ENCODE results near the gene SNRNP35. TPM values are rescaled to one million over a fixed set of nuclear protein-coding genes. Genes with fewer than 3 reads are reported as not detected.

Gene SNRNP35
- total RNA-seq, 4 donors from 2014 or later: 12.3 to 21.6 (median 13.7) TPM

GRCh38 chr12:123516216-123516780 lies 58.4 kb downstream of the SNRNP35 start:
- TF ChIP-seq CTCF (IDR thresholded peaks at IDR 0.05) (no peak), POLR2A (IDR thresholded peaks at IDR 0.05) (no peak)
- Histone ChIP-seq H3K27me3 (no peaks in the 10 kb centered on the region), H3K36me3 (peaks cover 6 to 48% (median 17%) of the 10 kb centered on the region in 3 donors), H3K4me1 (peaks cover 0 to 22% (median 7%) of the 10 kb centered on the region in 3 donors), H3K27ac (no peak overlapping the region), H3K9me3 (no peaks in the 10 kb centered on the region), H3K4me3 (no peak overlapping the region)
- no peak for DNase-seq
- WGBS, 2 donors: 77 to 94% methylated on average over 5 to 11 of the region's 11 CpGs
- intact Hi-C loops (cut with DNase I): no loop called here

Small RNA genes lying within 50 kb of the gene (small RNA-seq; reads per million reads assigned to genes)
- 0 reads per million in 4 donors for gene AC145423.2

Other genes starting within 250 kb of the SNRNP35 start
- gene MPHOSPH9, start 225.0 kb upstream of the SNRNP35 start, total RNA-seq: 10 to 100 TPM; 17.0 to 43.8 (median 22.1) TPM
- 10 to 100 TPM in 1 of 4 donors, 1 to 10 TPM in 3; 5.3 to 11.4 (median 7.2) TPM for gene MTRFR, start 224.7 kb upstream of the SNRNP35 start, total RNA-seq
- 100 to 1,000 TPM in 3 of 4 donors, 10 to 100 TPM in 1; 82.0 to 174 (median 116) TPM for gene CDK2AP1, start 186.3 kb upstream of the SNRNP35 start, total RNA-seq
- gene SBNO1, start 93.3 kb upstream of the SNRNP35 start, total RNA-seq: 10 to 100 TPM; 16.8 to 26.1 (median 23.0) TPM
- gene KMT5A, start 74.0 kb upstream of the SNRNP35 start, total RNA-seq: 10 to 100 TPM; 54.8 to 69.1 (median 68.4) TPM
- gene RILPL2, start 21.5 kb upstream of the SNRNP35 start, total RNA-seq: 1 to 10 TPM; 1.3 to 5.7 (median 3.7) TPM
- 10 to 100 TPM in 1 of 4 donors, 1 to 10 TPM in 3; 4.6 to 14.5 (median 7.0) TPM for gene RILPL1, start 75.6 kb downstream of the SNRNP35 start, total RNA-seq
- gene TMED2, start 126.4 kb downstream of the SNRNP35 start, total RNA-seq: 100 to 1,000 TPM; 123 to 179 (median 146) TPM
- 10 to 100 TPM; 18.7 to 28.3 (median 20.3) TPM for gene DDX55, start 144.0 kb downstream of the SNRNP35 start, total RNA-seq
- gene EIF2B1, start 175.5 kb downstream of the SNRNP35 start, total RNA-seq: 100 to 1,000 TPM in 3 of 4 donors, 10 to 100 TPM in 1; 79.3 to 123 (median 104) TPM
- gene GTF2H3, start 175.7 kb downstream of the SNRNP35 start, total RNA-seq: 10 to 100 TPM; 20.6 to 50.2 (median 26.1) TPM
- 1 to 10 TPM; 3.0 to 5.9 (median 3.2) TPM for gene TCTN2, start 213.0 kb downstream of the SNRNP35 start, total RNA-seq

Data from esophagus squamous epithelium (tissue), 5 donors.